ENCODE data around the gene POLR2H.
A peak's percentile ranks its signal among the peaks of the same experiment; 100 is the strongest.

Gene POLR2H

GRCh38 chr3:184389384-184389783 is 27.9 kb downstream of the POLR2H start:
- no peak for DNase-seq

- DNase-seq, result no peak
These were observed 28.5 kb downstream of the POLR2H start for GRCh38 chr3:184389935-184390528.

GRCh38 chr3:184391266-184391665 is 29.8 kb downstream of the POLR2H start:
- DNase-seq, result no peak

GRCh38 chr3:184395320-184395660 is 33.8 kb downstream of the POLR2H start:
- no peak for DNase-seq

- DNase-seq, result no peak
These were observed 37.9 kb downstream of the POLR2H start for GRCh38 chr3:184399410-184399809.

GRCh38 chr3:184405075-184406030 is 43.8 kb downstream of the POLR2H start:
- DNase-seq, result no peak

- no peak for DNase-seq
These were observed 47.9 kb downstream of the POLR2H start for GRCh38 chr3:184409331-184409926.

- DNase-seq, result no peak
These were observed 48.5 kb downstream of the POLR2H start for GRCh38 chr3:184409946-184410500.

GRCh38 chr3:184414418-184415202 is 53.1 kb downstream of the POLR2H start:
- DNase-seq, result no peak

- DNase-seq, result no peak
These were observed 53.6 kb downstream of the POLR2H start for GRCh38 chr3:184415203-184415490.

- DNase-seq, result peak; percentile 72
These were observed 56.3 kb downstream of the POLR2H start for GRCh38 chr3:184417619-184418327.
